A549 (cell line): ENCODE measurements around the gene CD151.

Experiments used
- ATOH8 ChIP-seq: fragments of 250-450 bp; sonication (Bioruptor Pico); IDR thresholded peaks from 2 replicates; pipeline ENCODE4 v1.5.0; 2020; ENCODE audit warnings: low read depth, mild to moderate bottlenecking, moderate library complexity
- CHD2 ChIP-seq: fragments of 150-350 bp; IDR thresholded peaks from 2 replicates; pipeline ENCODE4 v1.6.1; 2014; ENCODE audit warnings: low read length; ENCODE audit not compliant: partially characterized antibody
- EHMT2 ChIP-seq: fragments of 200-600 bp; sonication (generic); IDR thresholded peaks from 2 replicates; pipeline ENCODE4 v1.6.1; 2016; ENCODE audit warnings: antibody characterized with exemption, low read depth, mild to moderate bottlenecking, moderate library complexity
- EP300 ChIP-seq, 2 experiments: fragments of >200 bp; sonication (Bioruptor Twin); formaldehyde crosslinking; IDR thresholded peaks; 2 replicates in 1 of 2; 3 replicates in 1 of 2; pipeline ENCODE4 v1.6.1; 2016 to 2017
- GATA3 ChIP-seq: IDR thresholded peaks from 2 replicates; pipeline ENCODE4 v1.6.1; 2012; ENCODE audit warnings: borderline replicate concordance
- JUN ChIP-seq, 2 experiments: fragments of >200 bp; sonication (Bioruptor Twin); formaldehyde crosslinking; IDR thresholded peaks; 2 replicates in 1 of 2; 3 replicates in 1 of 2; pipeline ENCODE4 v1.6.1; 2016 to 2017
- NR3C1 ChIP-seq: fragments of >200 bp; sonication (Bioruptor Twin); formaldehyde crosslinking; IDR thresholded peaks from 3 replicates; pipeline ENCODE4 v1.6.1; 2017
- PHF8 ChIP-seq: fragments of 200-600 bp; sonication (generic); IDR thresholded peaks from 2 replicates; pipeline ENCODE4 v1.6.1; 2016; ENCODE audit warnings: low read depth, mild to moderate bottlenecking, antibody characterized with exemption, moderate library complexity, borderline replicate concordance
- POLR2A ChIP-seq: IDR thresholded peaks from 2 replicates; pipeline ENCODE4 v1.6.1; 2012; ENCODE audit warnings: mild to moderate bottlenecking, low read length
- RCOR1 ChIP-seq: fragments of 150-350 bp; IDR thresholded peaks from 2 replicates; pipeline ENCODE4 v1.6.1; 2014; ENCODE audit warnings: antibody characterized with exemption, low read length, low read depth
- RNF2 ChIP-seq: fragments of 200-600 bp; sonication (generic); IDR thresholded peaks from 2 replicates; pipeline ENCODE4 v1.6.1; 2016; ENCODE audit warnings: low read depth, mild to moderate bottlenecking, antibody characterized with exemption, moderate library complexity, borderline replicate concordance
- USF2 ChIP-seq: fragments of 450-650 bp; IDR thresholded peaks from 2 replicates; pipeline ENCODE4 v1.6.1; 2014; ENCODE audit warnings: antibody characterized with exemption
- TF ChIP-seq, protein P1 (sequence below): fragments of >200 bp; sonication (Bioruptor Twin); formaldehyde crosslinking; IDR thresholded peaks from 3 replicates; pipeline ENCODE4 v1.5.1; 2016

GRCh38 chr11:849951-850774, 17.4 kb downstream of the CD151 start:
- no peak for TF ChIP-seq POLR2A
- no peak for TF ChIP-seq EHMT2
- TF ChIP-seq, protein P1, sequence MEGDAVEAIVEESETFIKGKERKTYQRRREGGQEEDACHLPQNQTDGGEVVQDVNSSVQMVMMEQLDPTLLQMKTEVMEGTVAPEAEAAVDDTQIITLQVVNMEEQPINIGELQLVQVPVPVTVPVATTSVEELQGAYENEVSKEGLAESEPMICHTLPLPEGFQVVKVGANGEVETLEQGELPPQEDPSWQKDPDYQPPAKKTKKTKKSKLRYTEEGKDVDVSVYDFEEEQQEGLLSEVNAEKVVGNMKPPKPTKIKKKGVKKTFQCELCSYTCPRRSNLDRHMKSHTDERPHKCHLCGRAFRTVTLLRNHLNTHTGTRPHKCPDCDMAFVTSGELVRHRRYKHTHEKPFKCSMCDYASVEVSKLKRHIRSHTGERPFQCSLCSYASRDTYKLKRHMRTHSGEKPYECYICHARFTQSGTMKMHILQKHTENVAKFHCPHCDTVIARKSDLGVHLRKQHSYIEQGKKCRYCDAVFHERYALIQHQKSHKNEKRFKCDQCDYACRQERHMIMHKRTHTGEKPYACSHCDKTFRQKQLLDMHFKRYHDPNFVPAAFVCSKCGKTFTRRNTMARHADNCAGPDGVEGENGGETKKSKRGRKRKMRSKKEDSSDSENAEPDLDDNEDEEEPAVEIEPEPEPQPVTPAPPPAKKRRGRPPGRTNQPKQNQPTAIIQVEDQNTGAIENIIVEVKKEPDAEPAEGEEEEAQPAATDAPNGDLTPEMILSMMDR: no peak
- no peak for TF ChIP-seq NR3C1
- TF ChIP-seq ATOH8 (CRISPR knock-in tag): no peak
- no peak for TF ChIP-seq RNF2
- TF ChIP-seq USF2: no peak
- TF ChIP-seq CHD2: no peak
- TF ChIP-seq PHF8: no peak
- no peak for TF ChIP-seq RCOR1
- no peak for TF ChIP-seq JUN (IDR thresholded peaks at IDR 0.05)
- TF ChIP-seq GATA3: no peak
- no peak for TF ChIP-seq EP300 (IDR thresholded peaks at IDR 0.05)
